ENCODE results near the gene PSTPIP2.
"Not testable (repeated sequence)": the region's sequence is repeated elsewhere in the genome, so short reads cannot be mapped to it uniquely, and the experiment has no call there.

The PSTPIP2 gene

GRCh38 chr18:46070232-46070631, 1.8 kb downstream of the PSTPIP2 start:
- DNase-seq (ENCODE audit: low spot score) = no peak

GRCh38 chr18:46069524-46069923, 2.5 kb downstream of the PSTPIP2 start:
- DNase-seq (ENCODE audit: low spot score) = no peak

GRCh38 chr18:46068763-46069162, 3.3 kb downstream of the PSTPIP2 start:
- no peak for DNase-seq (ENCODE audit: low spot score)

GRCh38 chr18:46067438-46068007, 4.5 kb downstream of the PSTPIP2 start:
- no peak for DNase-seq (ENCODE audit: low spot score)

- no peak for DNase-seq (ENCODE audit: low spot score)
Observed at GRCh38 chr18:46062781-46063180, 9.3 kb downstream of the PSTPIP2 start.

- DNase-seq (ENCODE audit: low spot score) = no peak
Observed at GRCh38 chr18:46061796-46062195, 10.3 kb downstream of the PSTPIP2 start.

- DNase-seq (ENCODE audit: low spot score) = no peak
Observed at GRCh38 chr18:46061387-46061786, 10.7 kb downstream of the PSTPIP2 start.

- DNase-seq (ENCODE audit: low spot score) = no peak
Observed at GRCh38 chr18:46060359-46060841, 11.7 kb downstream of the PSTPIP2 start.

GRCh38 chr18:46055838-46056230, 16.2 kb downstream of the PSTPIP2 start:
- DNase-seq (ENCODE audit: low spot score) = no peak

- no peak for DNase-seq (ENCODE audit: low spot score)
Observed at GRCh38 chr18:46054956-46055837, 16.9 kb downstream of the PSTPIP2 start.

GRCh38 chr18:46053368-46054095, 18.5 kb downstream of the PSTPIP2 start:
- DNase-seq (ENCODE audit: low spot score) = no peak

- DNase-seq (ENCODE audit: low spot score) = no peak
Observed at GRCh38 chr18:46051731-46052461, 20.2 kb downstream of the PSTPIP2 start.

GRCh38 chr18:46050268-46050667, 21.8 kb downstream of the PSTPIP2 start:
- DNase-seq (ENCODE audit: low spot score) = no peak

- no peak for DNase-seq (ENCODE audit: low spot score)
Observed at GRCh38 chr18:46048641-46049040, 23.4 kb downstream of the PSTPIP2 start.

GRCh38 chr18:46047369-46047768, 24.7 kb downstream of the PSTPIP2 start:
- not testable (repeated sequence) for DNase-seq (ENCODE audit: low spot score)

GRCh38 chr18:46046688-46047087, 25.4 kb downstream of the PSTPIP2 start:
- DNase-seq (ENCODE audit: low spot score) = no peak

GRCh38 chr18:46046126-46046525, 25.9 kb downstream of the PSTPIP2 start:
- no peak for DNase-seq (ENCODE audit: low spot score)

- no peak for DNase-seq (ENCODE audit: low spot score)
Observed at GRCh38 chr18:46042571-46043123, 29.4 kb downstream of the PSTPIP2 start.

GRCh38 chr18:46040747-46041104, 31.3 kb downstream of the PSTPIP2 start:
- DNase-seq (ENCODE audit: low spot score) = no peak

- DNase-seq (ENCODE audit: low spot score) = no peak
Observed at GRCh38 chr18:46040033-46040746, 31.9 kb downstream of the PSTPIP2 start.
